CD4-positive, alpha-beta T cell treated with Interferon gamma for 1 hour (primary cell): ENCODE results near the gene VBP1.
"Not testable (repeated sequence)": the region's sequence is repeated elsewhere in the genome, so short reads cannot be mapped to it uniquely, and the experiment has no call there.

ENCODE experiments used
- DNase-seq: peaks from one replicate; pipeline ENCODE4 v3.0.0-alpha.2; 2020

The VBP1 gene

GRCh38 chrX:155216179-155216939 lies at the start of gene VBP1:
Gene VBP1 (plus strand): TSS chrX:155216460. CDS start chrX:155216483, 23 bp downstream.
- DNase-seq, result peak; percentile 89

- DNase-seq, result no peak
Measured at GRCh38 chrX:155169881-155170280, 46.4 kb upstream of the VBP1 start.

- DNase-seq, result no peak
Measured at GRCh38 chrX:155179346-155179997, 36.8 kb upstream of the VBP1 start.

GRCh38 chrX:155188786-155189185 lies 27.5 kb upstream of the VBP1 start:
- peak; percentile 10 for DNase-seq

GRCh38 chrX:155211208-155211607 lies 5.1 kb upstream of the VBP1 start:
- no peak for DNase-seq

- no peak for DNase-seq
Measured at GRCh38 chrX:155213731-155214130, 2.5 kb upstream of the VBP1 start.

- no peak for DNase-seq
Measured at GRCh38 chrX:155215443-155216178, 649 bp upstream of the VBP1 start.

- no peak for DNase-seq
Measured at GRCh38 chrX:155216940-155217440, 730 bp downstream of the VBP1 start.

- no peak for DNase-seq
Measured at GRCh38 chrX:155218777-155219176, 2.5 kb downstream of the VBP1 start.

- no peak for DNase-seq
Measured at GRCh38 chrX:155221351-155221750, 5.1 kb downstream of the VBP1 start.

- DNase-seq, result not testable (repeated sequence)
Measured at GRCh38 chrX:155223746-155224145, 7.5 kb downstream of the VBP1 start.

- DNase-seq, result no peak
Measured at GRCh38 chrX:155225774-155226173, 9.5 kb downstream of the VBP1 start.

GRCh38 chrX:155231163-155231562 lies 14.9 kb downstream of the VBP1 start:
- DNase-seq, result no peak

GRCh38 chrX:155235891-155236290 lies 19.6 kb downstream of the VBP1 start:
- no peak for DNase-seq

GRCh38 chrX:155237719-155238118 lies 21.5 kb downstream of the VBP1 start:
- DNase-seq, result no peak

GRCh38 chrX:155242300-155242699 lies 26.0 kb downstream of the VBP1 start:
- no peak for DNase-seq

GRCh38 chrX:155246748-155247147 lies 30.5 kb downstream of the VBP1 start:
- DNase-seq, result no peak

GRCh38 chrX:155247497-155247896 lies 31.2 kb downstream of the VBP1 start:
- no peak for DNase-seq

- no peak for DNase-seq
Measured at GRCh38 chrX:155251391-155251790, 35.1 kb downstream of the VBP1 start.

GRCh38 chrX:155259752-155260151 lies 43.5 kb downstream of the VBP1 start:
- no peak for DNase-seq

- DNase-seq, result no peak
Measured at GRCh38 chrX:155262970-155263754, 46.9 kb downstream of the VBP1 start.

GRCh38 chrX:155263854-155264628 lies 47.8 kb downstream of the VBP1 start, which contains the start of gene RAB39B:
Gene RAB39B (minus strand): TSS chrX:155264491. CDS start chrX:155264288, 203 bp downstream.
- DNase-seq, result peak; percentile 64
